ENCODE results near the gene HCAR3.
"Not testable (repeated sequence)": the region's sequence is repeated elsewhere in the genome, so short reads cannot be mapped to it uniquely, and the experiment has no call there.

The HCAR3 gene

GRCh38 chr12:122716658-122717057 lies at the start of gene HCAR3:
TSS of gene HCAR3 (minus strand) at chr12:122716811. CDS start at chr12:122716737, 74 bp downstream.
- not testable (repeated sequence) for DNase-seq (ENCODE audit: low read depth)

DNA sequence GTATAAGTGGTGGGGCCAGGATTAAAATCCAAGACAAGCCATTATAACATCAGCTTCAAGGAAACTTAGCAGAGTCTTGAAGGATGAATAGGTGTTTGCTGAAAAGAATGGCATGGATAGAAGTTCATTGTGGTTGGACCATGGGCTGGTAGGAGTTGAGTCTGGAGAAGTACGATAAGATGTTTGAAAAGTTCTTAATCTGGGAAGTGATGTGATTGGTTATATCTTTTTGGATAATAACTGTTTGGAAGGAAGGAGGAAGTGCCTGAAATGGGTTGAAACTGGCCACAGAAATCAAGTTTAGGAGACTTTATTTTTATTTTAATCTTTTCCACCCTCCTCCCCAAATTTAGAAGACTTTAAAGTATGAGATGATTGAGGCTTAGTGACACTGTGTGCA lies 41.0 kb upstream of the HCAR3 start:
- DNase-seq (ENCODE audit: low read depth), result no peak

GRCh38 chr12:122754790-122755189 lies 38.2 kb upstream of the HCAR3 start:
- DNase-seq (ENCODE audit: low read depth), result no peak

- DNase-seq (ENCODE audit: low read depth), result no peak
These were observed 36.7 kb upstream of the HCAR3 start for GRCh38 chr12:122753319-122753650.

- DNase-seq (ENCODE audit: low read depth), result peak; percentile 99
These were observed 36.1 kb upstream of the HCAR3 start, which contains the start of gene DENR for GRCh38 chr12:122752464-122753318. TSS of gene DENR (plus strand) at chr12:122752824. CDS start at chr12:122753702, 878 bp downstream.

DNA sequence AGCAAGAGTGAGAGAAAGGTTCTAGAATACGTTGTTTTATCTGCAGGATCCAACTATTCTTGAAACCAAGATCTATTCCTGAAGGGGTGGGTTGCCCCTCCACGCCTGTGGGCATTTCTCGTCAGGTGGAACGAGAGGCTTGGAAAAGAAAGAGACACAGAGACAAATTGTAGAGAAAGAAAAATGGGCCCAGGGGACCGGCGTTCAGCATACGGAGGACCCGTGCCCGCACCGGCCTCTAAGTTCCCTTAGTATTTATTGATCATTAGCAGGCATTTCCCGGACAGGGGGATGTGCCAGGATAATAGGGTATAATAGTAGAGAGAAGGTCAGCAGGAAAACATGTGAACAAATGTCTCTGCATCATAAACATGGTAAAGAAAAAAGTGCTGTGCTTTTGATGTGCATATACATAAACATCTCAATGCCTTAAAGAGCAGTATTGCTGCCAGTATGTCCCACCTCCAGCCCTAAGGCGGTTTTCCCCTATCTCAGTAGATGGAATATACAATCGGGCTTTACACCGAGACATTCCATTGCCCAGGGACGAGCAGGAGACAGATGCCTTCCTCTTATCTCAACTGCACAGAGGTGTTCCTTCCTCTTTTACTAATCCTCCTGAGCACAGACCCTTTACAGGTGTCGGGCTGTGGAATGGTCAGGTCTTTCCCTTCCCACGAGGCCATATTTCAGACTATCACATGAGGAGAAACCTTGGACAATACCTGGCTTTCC lies 34.3 kb upstream of the HCAR3 start:
- DNase-seq (ENCODE audit: low read depth), result not testable (repeated sequence)

DNA sequence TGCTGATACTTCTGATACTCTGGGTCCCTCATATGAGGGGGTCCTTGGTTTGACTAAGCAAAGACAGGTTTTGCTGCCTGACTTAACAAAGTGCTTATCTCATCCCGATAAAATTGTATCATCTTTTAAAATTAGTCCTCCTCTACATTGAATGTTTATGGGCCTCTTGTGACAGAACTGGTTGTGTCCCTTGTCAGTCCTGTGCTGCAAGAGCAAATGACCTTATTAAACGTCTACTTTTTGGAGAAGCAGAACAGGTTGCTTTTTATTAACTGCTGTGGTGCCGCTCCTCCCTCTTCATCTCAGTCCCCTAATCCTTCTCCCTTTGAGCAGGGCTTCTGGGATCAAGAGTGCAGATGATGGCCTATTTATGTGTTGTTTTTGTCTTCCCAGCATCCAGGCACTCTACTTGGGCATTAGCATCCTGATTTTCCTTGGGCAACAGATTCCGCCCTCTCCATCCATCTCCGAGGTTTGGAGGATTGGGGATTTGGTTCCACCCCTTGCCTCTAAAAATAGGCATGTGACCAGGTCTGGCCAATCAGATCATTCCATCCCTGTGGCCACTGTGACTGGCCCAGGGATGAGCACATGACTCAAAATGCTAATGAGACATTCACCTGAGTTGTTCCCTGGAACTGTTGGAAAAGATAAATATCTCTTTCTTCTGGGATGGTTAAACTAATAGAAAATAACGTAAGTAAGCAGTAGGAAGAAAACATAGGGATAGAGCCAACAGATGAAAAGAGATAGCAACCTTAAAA lies 33.1 kb upstream of the HCAR3 start:
- DNase-seq (ENCODE audit: low read depth), result no peak

DNA sequence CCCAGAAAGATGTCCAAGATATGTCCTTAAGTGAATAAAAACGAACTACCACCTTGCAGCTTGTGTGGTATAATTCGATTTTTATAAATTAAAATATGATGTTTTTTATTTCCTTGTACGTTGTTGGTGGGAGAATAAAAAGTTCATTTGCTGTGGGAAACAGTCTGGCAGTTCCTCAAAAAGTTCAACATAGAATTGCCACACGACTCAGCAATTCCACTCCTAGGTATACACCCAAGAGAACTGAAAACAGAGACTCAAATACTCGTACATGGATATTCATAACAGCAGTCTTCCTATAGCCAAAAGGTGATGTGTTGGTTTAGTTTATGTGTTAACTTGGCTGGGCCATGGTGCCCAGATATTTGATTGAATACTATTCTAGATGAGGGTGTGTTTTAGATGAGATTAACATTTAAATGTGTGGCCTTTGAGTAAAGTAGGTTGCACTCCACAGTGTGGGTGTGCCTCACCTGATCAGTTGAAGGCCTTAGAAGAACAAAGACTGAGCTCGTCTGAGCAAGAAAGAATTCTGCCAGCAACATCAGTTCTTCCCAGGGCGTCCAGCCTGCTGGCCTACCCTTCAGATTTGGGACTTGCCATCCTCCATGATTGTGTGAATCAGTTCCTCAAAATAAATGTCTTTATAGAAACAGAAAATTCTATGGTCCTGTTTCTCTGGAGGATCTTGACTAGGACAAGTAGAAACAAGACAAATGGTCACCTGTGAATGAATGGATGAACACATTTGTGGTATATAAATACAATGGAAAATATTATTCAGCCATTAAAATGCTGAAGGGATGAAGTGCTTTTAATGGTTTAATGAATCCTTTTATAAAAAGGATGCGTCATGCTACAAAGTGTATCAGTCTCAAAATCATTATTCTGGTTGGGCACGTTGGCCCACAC lies 30.9 kb upstream of the HCAR3 start:
- DNase-seq (ENCODE audit: low read depth), result no peak

DNA sequence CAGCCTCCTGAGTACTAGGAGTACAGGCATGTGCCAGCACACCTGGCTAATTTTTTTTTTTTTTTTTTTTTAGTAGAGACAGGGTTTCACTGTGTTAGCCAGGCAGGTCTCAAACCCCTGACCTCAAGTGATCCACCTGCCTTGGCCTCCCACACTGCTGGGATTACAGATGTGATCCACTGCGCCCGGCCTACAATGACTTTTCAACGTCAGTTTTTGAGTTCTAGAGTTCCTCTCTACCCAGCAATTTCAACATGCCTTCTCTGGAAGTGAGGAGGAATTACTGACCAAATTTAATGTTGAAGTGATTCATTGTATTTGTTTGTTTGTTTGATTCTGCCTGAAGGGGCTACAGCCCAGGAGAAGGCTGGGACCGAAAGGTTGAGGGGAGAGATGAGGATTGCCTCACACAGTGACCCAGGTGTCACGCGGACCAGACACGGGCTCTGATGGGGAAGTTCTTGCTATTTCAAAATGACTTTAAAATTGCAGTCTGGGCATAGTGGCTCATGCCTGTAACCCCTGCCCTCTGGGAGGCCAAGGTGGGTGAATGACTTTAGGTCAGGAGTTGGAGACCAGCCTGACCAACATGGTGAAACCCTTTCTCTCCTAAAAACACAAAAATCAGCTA lies 27.4 kb upstream of the HCAR3 start:
- DNase-seq (ENCODE audit: low read depth), result no peak

DNA sequence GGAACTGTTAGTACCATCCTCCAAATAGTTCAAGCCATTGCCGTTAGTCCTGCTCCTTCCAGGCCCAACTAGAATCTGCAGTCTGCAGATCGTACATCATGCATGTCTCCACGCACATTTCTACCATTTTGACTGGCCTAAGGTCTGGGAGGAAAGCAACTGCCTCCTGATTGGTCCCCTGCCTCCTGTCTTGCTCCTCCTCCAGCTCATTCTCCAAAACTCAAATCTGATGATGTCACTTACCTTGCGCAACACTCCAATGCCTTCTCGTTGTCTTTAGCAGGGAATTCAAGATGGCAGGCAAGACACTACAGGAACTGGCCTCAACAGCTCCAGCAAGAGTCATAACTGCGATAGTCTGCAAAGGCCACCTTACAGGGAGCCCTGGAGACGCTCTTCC lies 23.7 kb upstream of the HCAR3 start:
- no peak for DNase-seq (ENCODE audit: low read depth)

DNA sequence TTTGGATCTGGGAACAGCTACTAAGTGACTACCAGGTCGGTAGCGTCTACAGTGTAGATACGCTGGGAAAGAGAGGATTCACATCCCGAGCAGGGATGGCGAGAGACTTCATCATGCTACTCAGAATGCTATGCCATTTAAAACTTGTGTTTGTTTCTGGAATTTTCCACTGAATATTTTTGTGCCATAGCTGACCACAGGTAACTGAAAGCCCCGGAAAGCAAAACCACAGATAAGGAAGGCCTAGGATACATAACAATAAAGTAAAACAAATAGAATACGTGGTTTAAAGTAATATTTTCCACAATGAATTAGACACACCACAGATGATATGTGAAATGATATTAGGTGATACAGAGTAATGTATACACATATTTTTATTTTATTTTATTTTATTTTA lies 22.0 kb upstream of the HCAR3 start:
- no peak for DNase-seq (ENCODE audit: low read depth)

DNA sequence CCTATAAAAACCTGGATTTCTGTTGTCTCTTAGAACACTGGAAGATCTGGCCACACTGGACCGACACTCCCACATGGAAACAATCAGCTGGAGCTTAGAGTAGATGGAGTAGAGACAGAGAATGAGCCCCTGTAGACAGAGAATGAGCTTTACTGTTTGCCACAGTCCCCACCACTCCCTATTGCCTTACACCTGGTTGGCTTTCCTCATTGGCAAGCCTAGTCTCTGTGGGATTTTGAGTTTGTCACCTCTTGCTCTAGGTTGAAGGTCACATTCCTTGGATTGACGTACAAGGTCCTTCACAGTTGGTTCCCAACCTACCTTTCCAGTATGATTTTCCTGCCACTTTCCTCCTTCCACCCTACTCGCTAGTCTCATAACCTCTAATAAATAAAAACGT lies 16.0 kb upstream of the HCAR3 start:
- DNase-seq (ENCODE audit: low read depth), result no peak

GRCh38 chr12:122732170-122732569 lies 15.6 kb upstream of the HCAR3 start:
- no peak for DNase-seq (ENCODE audit: low read depth)

DNA sequence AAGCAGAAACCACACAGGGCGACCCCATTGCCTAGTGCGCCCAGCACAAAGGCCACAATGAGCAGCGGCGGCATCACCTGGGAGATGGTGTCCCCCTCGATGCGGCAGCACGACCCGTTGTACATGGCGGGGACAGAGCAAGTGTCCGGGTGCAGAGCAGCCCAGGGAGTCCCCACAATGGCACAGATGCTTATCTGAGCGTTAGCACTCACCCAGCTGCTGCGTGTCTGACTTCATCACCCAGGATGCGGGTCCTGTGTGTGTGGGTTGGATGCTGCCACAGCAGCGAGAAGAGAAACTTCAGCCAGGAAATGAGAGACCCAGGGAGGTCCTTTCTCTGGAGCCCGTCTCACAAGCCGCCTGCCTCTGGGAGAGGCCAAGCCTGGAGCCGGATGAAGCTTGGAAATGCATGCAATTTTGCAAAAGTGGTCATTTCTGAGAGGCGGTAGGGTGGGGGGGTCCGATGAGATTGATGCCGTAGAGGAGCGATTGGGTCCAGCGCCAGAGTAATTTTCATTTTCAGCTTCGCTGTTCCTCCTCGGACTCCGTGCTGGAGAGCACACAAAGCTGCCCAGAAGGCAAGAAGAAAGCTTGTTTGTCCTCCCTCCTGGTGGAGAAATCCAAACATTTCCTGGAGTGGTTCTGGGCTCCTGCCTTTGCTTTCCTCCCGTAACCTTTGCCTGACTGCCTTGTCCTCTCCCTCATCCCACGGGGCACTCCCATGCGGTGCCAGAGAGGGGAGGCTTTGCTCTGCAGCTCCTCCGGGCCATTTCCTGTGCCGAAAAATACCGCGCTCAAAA lies 13.8 kb upstream of the HCAR3 start, which contains the start of gene HCAR1:
TSS of gene HCAR1 (minus strand) at position 630 of the 800 bp plus-strand sequence. CDS start at position 125, 505 bp downstream.
- no peak for DNase-seq (ENCODE audit: low read depth)

DNA sequence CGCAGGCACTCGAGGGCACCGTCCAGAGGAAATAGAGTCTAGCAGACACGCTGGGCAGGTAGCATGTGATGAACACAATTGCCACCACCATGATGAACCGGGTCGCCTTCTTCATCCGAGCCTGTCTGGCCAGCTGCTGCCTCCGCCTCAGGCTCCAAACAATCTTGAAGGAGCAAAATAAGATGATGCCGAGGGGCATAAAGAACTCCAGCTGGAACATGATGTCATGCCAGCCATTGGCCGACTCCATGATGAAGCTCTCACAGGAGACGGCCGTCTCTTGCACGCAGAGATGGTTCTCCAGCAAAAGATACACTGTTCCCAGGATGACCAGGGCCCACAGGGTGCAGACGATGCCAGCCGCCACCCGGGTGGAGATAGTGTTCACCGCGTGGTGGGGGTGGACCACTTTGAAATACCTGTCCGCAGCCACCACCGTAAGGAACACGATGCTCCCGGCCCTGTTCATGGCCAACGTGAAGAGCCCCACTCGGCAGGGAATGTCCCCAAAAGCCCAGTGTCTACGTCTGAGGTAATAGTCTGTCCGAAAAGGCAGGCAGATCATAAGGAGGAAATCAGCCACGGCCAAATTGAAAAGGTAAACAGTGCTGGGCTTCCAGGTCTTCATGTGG lies 13.1 kb upstream of the HCAR3 start:
- DNase-seq (ENCODE audit: low read depth), result no peak

DNA sequence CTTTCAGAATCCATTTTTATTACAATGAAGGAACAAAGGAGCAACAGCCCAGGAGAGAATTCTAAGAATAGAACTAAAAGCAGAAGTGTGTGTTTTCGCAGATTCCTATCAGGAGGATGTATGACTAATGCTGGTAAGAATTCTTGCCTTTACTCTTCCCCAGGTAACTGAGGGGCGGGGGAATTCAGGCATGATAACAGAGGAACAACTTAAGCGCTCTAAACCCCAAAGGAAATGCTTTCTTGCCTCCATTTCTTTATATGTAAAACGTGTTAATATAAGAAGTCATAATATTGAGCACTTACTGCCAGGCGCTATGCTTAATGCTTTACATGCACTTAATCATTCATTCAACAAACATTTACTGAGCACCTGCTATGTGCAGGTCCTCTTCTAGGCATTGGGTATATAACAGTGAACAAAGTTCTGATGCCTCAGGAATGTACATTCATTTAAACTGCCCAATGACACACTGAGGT lies 9.5 kb upstream of the HCAR3 start:
- DNase-seq (ENCODE audit: low read depth), result no peak

DNA sequence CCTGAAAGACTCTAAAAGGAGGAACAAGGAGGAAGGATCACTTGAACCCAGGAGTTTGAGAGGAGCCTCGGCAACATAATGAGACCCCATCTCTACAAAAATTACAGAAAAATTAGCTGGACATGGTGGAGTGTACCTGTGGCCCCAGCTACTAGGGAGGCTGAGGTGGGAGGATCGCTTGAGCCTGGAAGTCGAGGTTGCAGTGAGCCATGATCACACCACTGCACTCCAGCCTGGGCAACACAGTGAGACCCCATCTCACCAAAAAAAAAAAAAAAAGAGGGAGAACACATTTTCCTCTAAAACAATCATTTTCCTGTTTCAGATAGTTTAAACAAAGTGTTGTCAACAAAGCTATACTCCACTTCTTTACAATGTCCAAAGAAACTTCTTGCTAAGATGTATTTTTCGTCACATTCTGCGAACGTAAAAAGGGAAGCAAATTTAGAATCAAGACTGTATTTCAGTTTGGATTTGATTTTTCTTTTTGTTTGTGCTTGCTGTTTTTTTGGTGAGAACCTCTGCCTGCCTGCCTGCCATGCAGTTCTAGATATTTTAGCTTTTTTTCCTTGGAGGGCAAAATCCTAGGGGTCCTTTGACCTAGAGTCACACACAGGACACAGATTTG lies 9.0 kb upstream of the HCAR3 start:
- no peak for DNase-seq (ENCODE audit: low read depth)

DNA sequence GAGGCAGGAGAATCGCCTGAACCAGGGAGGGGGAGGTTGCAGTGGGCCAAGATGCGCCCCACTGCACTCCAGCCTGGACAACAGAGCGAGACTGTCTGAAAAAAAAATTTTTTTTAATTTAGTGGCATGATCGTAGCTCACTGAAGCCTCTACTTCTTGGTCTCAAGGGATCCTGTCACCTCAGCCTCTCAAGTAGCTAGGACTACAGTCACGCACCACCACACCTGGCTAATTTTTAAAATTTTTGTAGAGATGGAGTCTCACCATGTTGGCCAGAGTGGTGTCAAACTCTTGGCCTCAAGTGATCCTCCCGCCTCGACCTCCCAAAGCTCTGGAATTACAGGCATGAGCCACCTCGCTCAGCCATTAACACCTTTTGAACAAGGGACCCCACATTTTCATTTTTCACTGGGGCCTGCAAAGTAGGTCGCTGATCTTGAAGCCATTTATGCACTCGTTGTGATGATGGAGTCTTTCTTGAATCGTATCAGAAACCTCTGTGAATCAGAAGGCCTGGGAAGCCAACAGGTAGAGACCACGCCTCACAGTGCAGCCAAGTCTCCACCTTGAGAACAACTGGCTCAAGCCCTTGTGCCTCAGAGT lies 8.1 kb upstream of the HCAR3 start:
- no peak for DNase-seq (ENCODE audit: low read depth)

GRCh38 chr12:122722387-122722786 lies 5.8 kb upstream of the HCAR3 start:
- no peak for DNase-seq (ENCODE audit: low read depth)

Measured in stimulated activated CD8-positive, alpha-beta memory T cell treated with anti-CD3 and anti-CD28 coated beads, Interleukin-4, amount 100 ng/mL, for 24 hours (primary cell).